Endothelial cell of umbilical vein (primary cell): ENCODE results near the gene SIRPD. TPM values are rescaled to one million over a fixed set of nuclear protein-coding genes. Genes with fewer than 3 reads are reported as not detected.
A peak's percentile ranks its signal among the peaks of the same experiment; 100 is the strongest.

ENCODE experiments used
- BruUV-seq: library from RNA; stranded (reverse); fragments of 400-500 nt; replicated peaks from 2 replicates; lab custom pipeline; 2021; lab: Mats Ljungman, UMichigan
- CTCF ChIA-PET: fragments of 300-600, 350-600 bp; sonication (Branson Sonifier 250); formaldehyde crosslinking; loops from one replicate; lab custom pipeline; 2021; ENCODE audit warnings: antibody characterized with exemption, inconsistent platforms; lab: Charles Lee
- POLR2A ChIA-PET: fragments of 300-600, 350-600 bp; sonication (Branson Sonifier 250); formaldehyde crosslinking; loops from one replicate; lab custom pipeline; 2021; ENCODE audit warnings: antibody characterized with exemption, inconsistent platforms; lab: Charles Lee
- DNase-seq: peaks from one replicate; pipeline ENCODE4 v3.0.0-alpha.2; 2011; ENCODE audit warnings: low read depth, low spot score
- FAIRE-seq: peaks from 2 replicates; lab custom pipeline; 2011; peaks lifted over from hg19 to GRCh38; lab: Jason Lieb, UNC
- H2AFZ ChIP-seq: 2 replicates; pipeline ENCODE4 v1.6.0; 2012; ENCODE audit warnings: low read depth, low read length, control low read depth, inconsistent platforms
- H3K27ac ChIP-seq: 2 replicates; pipeline ENCODE4 v1.5.1; 2011; ENCODE audit warnings: low read depth, mild to moderate bottlenecking, control low read depth, low read length, moderate library complexity; ENCODE audit not compliant: insufficient read depth
- H3K27me3 ChIP-seq, 2 experiments: 2 replicates each; pipeline versions ENCODE4 v1.6.0 to v1.6.1; 2011; ENCODE audit warnings: low read length in 2 of 2, mixed read lengths in 1 of 2; ENCODE audit not compliant: control insufficient read depth in 2 of 2, insufficient read depth in 2 of 2
- H3K36me3 ChIP-seq, 2 experiments: 2 replicates in 1 of 2; 3 replicates in 1 of 2; pipeline ENCODE4 v1.5.1; 2011; ENCODE audit warnings: low read length in 2 of 2, mild to moderate bottlenecking in 1 of 2, moderate library complexity in 1 of 2; ENCODE audit not compliant: control insufficient read depth in 2 of 2, insufficient read depth in 2 of 2; ENCODE audit errors: extremely low read depth in 1 of 2
- H3K4me1 ChIP-seq: 3 replicates; pipeline ENCODE4 v1.5.1; 2011; ENCODE audit warnings: mild to moderate bottlenecking, low read length; ENCODE audit not compliant: control insufficient read depth, insufficient read depth; ENCODE audit errors: extremely low read depth
- H3K4me2 ChIP-seq: 2 replicates; pipeline ENCODE4 v1.6.1; 2011; ENCODE audit warnings: low read length, control low read depth, mixed read lengths; ENCODE audit not compliant: insufficient read depth
- H3K4me3 ChIP-seq, 3 experiments: fragments of 200-600 bp in 1 of 3; sonication (generic), shearing (Covaris generic) in 1 of 3; replicated peaks in 1 of 3; 2 replicates each; pipeline ENCODE4 v1.5.1; 2011 to 2016; ENCODE audit warnings: control low read depth in 3 of 3, low read length in 3 of 3, mild to moderate bottlenecking in 2 of 3, inconsistent platforms in 1 of 3, low read depth in 1 of 3, moderate library complexity in 1 of 3; ENCODE audit not compliant: insufficient read depth in 1 of 3
- H3K79me2 ChIP-seq: 2 replicates; pipeline ENCODE4 v1.6.0; 2012; ENCODE audit warnings: low read length, inconsistent platforms; ENCODE audit not compliant: control insufficient read depth, insufficient read depth
- H3K9ac ChIP-seq: replicated peaks from 2 replicates; pipeline ENCODE3; 2011; ENCODE audit warnings: low read length, control low read depth; ENCODE audit not compliant: insufficient read depth; ENCODE audit errors: extremely low read depth
- H3K9me1 ChIP-seq: replicated peaks from 3 replicates; pipeline ENCODE4 v1.6.0; 2011; ENCODE audit warnings: mild to moderate bottlenecking, low read length; ENCODE audit not compliant: control insufficient read depth, insufficient read depth; ENCODE audit errors: extremely low read depth
- H3K9me3 ChIP-seq: replicated peaks from 2 replicates; pipeline ENCODE4 v1.5.1; 2012; ENCODE audit warnings: low read length, inconsistent platforms; ENCODE audit not compliant: control insufficient read depth, insufficient read depth
- H4K20me1 ChIP-seq: replicated peaks from 2 replicates; pipeline ENCODE3; 2011; ENCODE audit warnings: mild to moderate bottlenecking, low read length; ENCODE audit not compliant: control insufficient read depth, insufficient read depth; ENCODE audit errors: extremely low read depth
- EZH2 ChIP-seq: IDR thresholded peaks from 2 replicates; pipeline ENCODE4 v1.6.1; 2012; ENCODE audit warnings: borderline replicate concordance, low read depth, mild to moderate bottlenecking, moderate library complexity, low read length, inconsistent platforms; ENCODE audit not compliant: severe bottlenecking
- FOS ChIP-seq: IDR thresholded peaks from 2 replicates; pipeline ENCODE4 v1.6.1; 2011; ENCODE audit warnings: mild to moderate bottlenecking, low read length, moderate library complexity, borderline replicate concordance; ENCODE audit not compliant: insufficient read depth
- GATA2 ChIP-seq: IDR thresholded peaks from 2 replicates; pipeline ENCODE4 v1.7.0; 2011; ENCODE audit warnings: low read depth, mild to moderate bottlenecking, moderate library complexity, mixed read lengths, low read length; ENCODE audit not compliant: insufficient read length, insufficient read depth
- JUN ChIP-seq: IDR thresholded peaks from 2 replicates; pipeline ENCODE4 v1.6.1; 2011; ENCODE audit warnings: borderline replicate concordance, low read depth; ENCODE audit not compliant: insufficient read length, insufficient read depth
- MYC ChIP-seq: IDR thresholded peaks from one replicate; pipeline ENCODE4 v1.6.1; 2011; ENCODE audit warnings: mild to moderate bottlenecking, low read depth, low read length
- POLR2A ChIP-seq: IDR thresholded peaks from 2 replicates; pipeline ENCODE4 v1.6.1; 2012; ENCODE audit warnings: low read depth, mild to moderate bottlenecking, control low read depth, low read length
- POLR2AphosphoS5 ChIP-seq: IDR thresholded peaks from 2 replicates; pipeline ENCODE4 v1.6.1; 2012; ENCODE audit warnings: low read depth, mild to moderate bottlenecking, control low read depth, low read length, moderate library complexity; ENCODE audit not compliant: insufficient read depth
- dilution Hi-C: fragments of 300-500 bp; cut with MboI; formaldehyde crosslinking; loops from one replicate; pipeline ENCODE4 v1.15.0; 2019; ENCODE audit warnings: low sequenced_read_pairs; ENCODE audit not compliant: extremely low pct_ligation_motif_present
- intact Hi-C: fragments of 100-400 bp; cut with micrococcal nuclease; formaldehyde crosslinking; loops from one replicate; pipeline ENCODE4 v1.10.0; 2022
- polyA plus RNA-seq, 4 experiments: library from polyadenylated mRNA; depleted of rRNA in 3 of 4; stranded (reverse) in 3 of 4; unstranded in 1 of 4; fragments of >200 nt; gene quantifications; 2 replicates each; pipeline versions ENCODE4 v1.2.1 to v1.2.3, GENCODE V29; 2011 to 2012; ENCODE audit warnings: missing spikeins in 1 of 4
- total RNA-seq: library from RNA; stranded (reverse); gene quantifications from 2 replicates; pipeline ENCODE4 v1.2.3, GENCODE V29; 2021
- TF ChIP-seq, protein P1 (sequence below), 2 donors: IDR thresholded peaks; 1 replicate in 1 of 2; 2 replicates in 1 of 2; pipeline ENCODE4 v1.5.1; 2011; ENCODE audit warnings: low read length in 2 of 2, mild to moderate bottlenecking in 2 of 2, moderate library complexity in 2 of 2, control low read depth in 1 of 2, inconsistent platforms in 1 of 2, low read depth in 1 of 2; ENCODE audit not compliant: insufficient read depth in 1 of 2; ENCODE audit errors: extremely low read depth in 1 of 2
- TF ChIP-seq, protein P2 (sequence below): IDR thresholded peaks from 2 replicates; pipeline ENCODE4 v1.6.1; 2011; ENCODE audit not compliant: insufficient read depth, insufficient read length

The SIRPD gene
- total and polyA plus RNA-seq, 2 donors (not counting 3 experiments of a cell fraction or from before 2014, with no cell fraction given): not detected

DNA sequence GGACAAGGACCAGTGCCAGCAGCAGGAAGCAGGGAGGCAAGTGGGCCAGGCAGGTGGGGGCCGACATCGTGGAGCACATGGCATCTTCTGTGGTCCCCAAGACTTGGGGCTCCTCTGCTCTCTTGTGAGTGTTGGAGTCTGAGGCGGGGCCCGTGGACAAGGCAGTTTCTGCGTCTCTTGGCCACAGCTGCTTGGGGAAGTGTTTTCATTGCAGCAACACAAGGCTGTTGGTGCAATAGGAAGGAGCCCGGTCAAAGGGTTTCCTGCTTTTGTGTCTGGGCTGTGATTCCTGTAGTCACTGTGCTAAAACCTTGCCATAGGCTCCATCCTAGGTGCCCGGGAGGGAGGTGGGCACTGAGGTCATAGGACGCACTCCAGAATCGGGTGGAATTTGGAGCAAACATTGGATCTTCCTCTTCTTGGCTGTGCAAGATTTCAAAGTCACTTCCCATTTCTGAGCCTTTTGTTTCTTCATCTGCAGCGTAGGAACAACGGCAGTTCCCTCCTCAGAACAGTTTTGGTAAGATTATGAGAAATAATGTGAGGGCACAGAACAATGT is 66.1 kb downstream of the SIRPD start, which contains the start of gene SIRPB2:
Gene SIRPB2 (minus strand): TSS at position 140 of the 560 bp plus-strand sequence. CDS start 61 bp downstream, at position 79.
- no TSS peak for BruUV-seq
- H3K4me3 ChIP-seq: peak within 1 kb of the TSS in 2 of 3 experiments; percentile 25 to 47
- no peaks in the 10 kb centered on the region for H3K9me1 ChIP-seq
- TF ChIP-seq GATA2: no peak
- peak; percentile 23 for TF ChIP-seq JUN
- TF ChIP-seq FOS: peak; percentile 7
- no peak for TF ChIP-seq EZH2
- TF ChIP-seq POLR2A: peak; percentile 30
- TF ChIP-seq MYC: no peak
- TF ChIP-seq, protein P1, sequence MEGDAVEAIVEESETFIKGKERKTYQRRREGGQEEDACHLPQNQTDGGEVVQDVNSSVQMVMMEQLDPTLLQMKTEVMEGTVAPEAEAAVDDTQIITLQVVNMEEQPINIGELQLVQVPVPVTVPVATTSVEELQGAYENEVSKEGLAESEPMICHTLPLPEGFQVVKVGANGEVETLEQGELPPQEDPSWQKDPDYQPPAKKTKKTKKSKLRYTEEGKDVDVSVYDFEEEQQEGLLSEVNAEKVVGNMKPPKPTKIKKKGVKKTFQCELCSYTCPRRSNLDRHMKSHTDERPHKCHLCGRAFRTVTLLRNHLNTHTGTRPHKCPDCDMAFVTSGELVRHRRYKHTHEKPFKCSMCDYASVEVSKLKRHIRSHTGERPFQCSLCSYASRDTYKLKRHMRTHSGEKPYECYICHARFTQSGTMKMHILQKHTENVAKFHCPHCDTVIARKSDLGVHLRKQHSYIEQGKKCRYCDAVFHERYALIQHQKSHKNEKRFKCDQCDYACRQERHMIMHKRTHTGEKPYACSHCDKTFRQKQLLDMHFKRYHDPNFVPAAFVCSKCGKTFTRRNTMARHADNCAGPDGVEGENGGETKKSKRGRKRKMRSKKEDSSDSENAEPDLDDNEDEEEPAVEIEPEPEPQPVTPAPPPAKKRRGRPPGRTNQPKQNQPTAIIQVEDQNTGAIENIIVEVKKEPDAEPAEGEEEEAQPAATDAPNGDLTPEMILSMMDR (IDR thresholded peaks at IDR 0.05; ENCODE audit: extremely low read depth in 1 of 2, insufficient read depth in 1 of 2, low read depth in 1 of 2, low read length in 2 of 2): no peak
- TF ChIP-seq POLR2AphosphoS5: peak; percentile 65
- TF ChIP-seq, protein P2, sequence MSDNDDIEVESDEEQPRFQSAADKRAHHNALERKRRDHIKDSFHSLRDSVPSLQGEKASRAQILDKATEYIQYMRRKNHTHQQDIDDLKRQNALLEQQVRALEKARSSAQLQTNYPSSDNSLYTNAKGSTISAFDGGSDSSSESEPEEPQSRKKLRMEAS: no peak
- peaks cover 31% of the 10 kb centered on the region for H3K4me1 ChIP-seq
- H3K9ac ChIP-seq: peak within 1 kb of the TSS; percentile 85
- dilution Hi-C loops (no loop called here), intact Hi-C loops (loop anchor here (1.0 to 10.0 kb wide), 4 partner anchors 12 to 657 kb away; partner anchors contain the start of gene FAM110A)
- ChIA-PET POLR2A (no interaction called here), CTCF (interaction anchor here (0.7 to 5.7 kb wide), 9 partner anchors 8 to 286 kb away, joined by 3 to 77 read pairs (median 4); partner anchors contain the start of gene NSFL1C)
- H3K4me2 ChIP-seq: peak within 1 kb of the TSS; percentile 86
- peaks cover 0 to 2% of the 10 kb centered on the region in 2 experiments for H3K27me3 ChIP-seq
- peak within 1 kb of the TSS; percentile 90 for H3K27ac ChIP-seq
- H2AFZ ChIP-seq: peak within 1 kb of the TSS; percentile 40
- no peaks in the 10 kb centered on the region for H3K79me2 ChIP-seq
- H4K20me1 ChIP-seq: no peaks in the 10 kb centered on the region
- no peaks in the 10 kb centered on the region for H3K9me3 ChIP-seq
- FAIRE-seq (peak; percentile 89), DNase-seq (peak; percentile 96)
- H3K36me3 ChIP-seq: no peaks in the 10 kb centered on the region
